ENCODE data around the gene CPNE4.

DNA sequence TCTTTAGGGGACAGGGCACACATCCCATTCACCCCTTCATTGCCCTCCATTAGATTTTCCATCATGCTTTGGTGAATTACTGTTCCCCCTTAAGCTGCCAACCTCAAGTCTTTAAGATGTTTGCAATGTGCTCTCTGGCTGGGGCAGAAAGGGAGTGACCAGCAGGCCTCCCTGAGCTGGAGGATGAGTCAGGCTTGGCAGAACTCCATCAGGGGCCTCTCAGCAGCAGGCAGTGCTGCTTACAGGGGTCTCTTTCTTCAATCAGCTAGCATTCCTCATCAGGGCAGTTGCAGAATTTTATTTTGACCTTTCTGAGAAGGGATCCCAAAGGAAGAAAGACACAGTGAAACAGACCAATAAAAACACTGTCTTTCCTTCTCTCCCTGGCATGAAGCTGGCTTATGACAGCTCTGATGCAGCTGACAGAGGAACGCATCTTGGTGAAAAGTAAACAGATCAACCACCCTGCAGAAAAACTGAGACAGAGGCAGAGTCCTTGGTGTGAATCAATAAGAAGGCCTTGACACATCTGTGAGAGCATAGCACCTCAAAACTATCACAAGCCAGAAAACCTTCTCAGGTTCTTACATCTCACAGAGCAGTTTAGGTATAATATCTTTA, 443.3 kb downstream of the CPNE4 start:
- TF ChIP-seq POLR2AphosphoS5 (IDR thresholded peaks at IDR 0.05; ENCODE audit: low read depth, low read length), result no peak
- no peak for TF ChIP-seq TAF1 (IDR thresholded peaks at IDR 0.05; ENCODE audit: borderline replicate concordance, insufficient read depth, low read length)
- TF ChIP-seq SIN3A (IDR thresholded peaks at IDR 0.05; ENCODE audit: borderline replicate concordance, insufficient read depth, low read length), result no peak
- TF ChIP-seq, protein P1, sequence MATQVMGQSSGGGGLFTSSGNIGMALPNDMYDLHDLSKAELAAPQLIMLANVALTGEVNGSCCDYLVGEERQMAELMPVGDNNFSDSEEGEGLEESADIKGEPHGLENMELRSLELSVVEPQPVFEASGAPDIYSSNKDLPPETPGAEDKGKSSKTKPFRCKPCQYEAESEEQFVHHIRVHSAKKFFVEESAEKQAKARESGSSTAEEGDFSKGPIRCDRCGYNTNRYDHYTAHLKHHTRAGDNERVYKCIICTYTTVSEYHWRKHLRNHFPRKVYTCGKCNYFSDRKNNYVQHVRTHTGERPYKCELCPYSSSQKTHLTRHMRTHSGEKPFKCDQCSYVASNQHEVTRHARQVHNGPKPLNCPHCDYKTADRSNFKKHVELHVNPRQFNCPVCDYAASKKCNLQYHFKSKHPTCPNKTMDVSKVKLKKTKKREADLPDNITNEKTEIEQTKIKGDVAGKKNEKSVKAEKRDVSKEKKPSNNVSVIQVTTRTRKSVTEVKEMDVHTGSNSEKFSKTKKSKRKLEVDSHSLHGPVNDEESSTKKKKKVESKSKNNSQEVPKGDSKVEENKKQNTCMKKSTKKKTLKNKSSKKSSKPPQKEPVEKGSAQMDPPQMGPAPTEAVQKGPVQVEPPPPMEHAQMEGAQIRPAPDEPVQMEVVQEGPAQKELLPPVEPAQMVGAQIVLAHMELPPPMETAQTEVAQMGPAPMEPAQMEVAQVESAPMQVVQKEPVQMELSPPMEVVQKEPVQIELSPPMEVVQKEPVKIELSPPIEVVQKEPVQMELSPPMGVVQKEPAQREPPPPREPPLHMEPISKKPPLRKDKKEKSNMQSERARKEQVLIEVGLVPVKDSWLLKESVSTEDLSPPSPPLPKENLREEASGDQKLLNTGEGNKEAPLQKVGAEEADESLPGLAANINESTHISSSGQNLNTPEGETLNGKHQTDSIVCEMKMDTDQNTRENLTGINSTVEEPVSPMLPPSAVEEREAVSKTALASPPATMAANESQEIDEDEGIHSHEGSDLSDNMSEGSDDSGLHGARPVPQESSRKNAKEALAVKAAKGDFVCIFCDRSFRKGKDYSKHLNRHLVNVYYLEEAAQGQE (IDR thresholded peaks at IDR 0.05; ENCODE audit: insufficient read depth in 1 of 2, low read depth in 2 of 2, low read length in 2 of 2), result no peak
- TF ChIP-seq FOXP2 (optimal IDR thresholded peaks at IDR 0.05; ENCODE audit: borderline replicate concordance, extremely low read depth, extremely low read length, insufficient read depth), result no peak
